Upper lobe of left lung (tissue), 6 donors: ENCODE data around the gene CD109. TPM values are rescaled to one million over a fixed set of nuclear protein-coding genes. Genes with fewer than 3 reads are reported as not detected.
A peak's percentile ranks its signal among the peaks of the same experiment; 100 is the strongest.
"Not testable (repeated sequence)": the region's sequence is repeated elsewhere in the genome, so short reads cannot be mapped to it uniquely, and the experiment has no call there.

Experiments used
- ATAC-seq, 2 donors: fragments of 200-7000 bp; cut with Tn5 transposase; one replicate each; pipeline ENCODE4 v1.9.1; 2022; ENCODE audit warnings: mild to moderate bottlenecking in 2 of 2, moderate library complexity in 2 of 2; ENCODE audit not compliant: low FRiP score in 2 of 2
- DNase-seq, 2 donors: peaks; one replicate each; pipeline ENCODE4 v3.0.0-alpha.2; 2019 to 2020
- H3K27ac ChIP-seq, 4 donors: fragments of 200-600 bp; sonication (generic); one replicate each; pipeline ENCODE4 v1.5.1; 2016 to 2019
- H3K27me3 ChIP-seq, 4 donors: fragments of 200-600 bp; sonication (generic); one replicate each; pipeline ENCODE4 v1.5.1; 2017 to 2019
- H3K36me3 ChIP-seq, 4 donors: fragments of 200-600 bp; sonication (generic); one replicate each; pipeline ENCODE4 v1.5.1; 2016 to 2019
- H3K4me1 ChIP-seq, 4 donors: fragments of 200-600 bp; sonication (generic); one replicate each; pipeline ENCODE4 v1.5.1; 2018 to 2019
- H3K4me3 ChIP-seq, 4 donors: fragments of 200-600 bp; sonication (generic); one replicate each; pipeline ENCODE4 v1.5.1; 2017 to 2019; ENCODE audit warnings: mild to moderate bottlenecking in 2 of 4, moderate library complexity in 1 of 4
- H3K9me3 ChIP-seq, 4 donors: fragments of 200-600 bp; sonication (generic); one replicate each; pipeline ENCODE4 v1.5.1; 2018 to 2019
- CTCF ChIP-seq, 6 experiments: fragments of 450-650 bp in 4 of 6; fragments of 200-600 bp in 2 of 6; sonication (generic) in 2 of 6; IDR thresholded peaks; one replicate each; pipeline ENCODE4 v1.5.1; 2016 to 2019; ENCODE audit warnings: antibody characterized with exemption in 6 of 6
- EP300 ChIP-seq, 4 donors: sonication (generic); formaldehyde crosslinking; IDR thresholded peaks; one replicate each; pipeline ENCODE4 v1.5.1; 2017; ENCODE audit warnings: antibody characterized with exemption in 4 of 4, control low read depth in 2 of 4
- POLR2A ChIP-seq, 4 donors: fragments of 450-650 bp; IDR thresholded peaks; one replicate each; pipeline ENCODE4 v1.5.1; 2016 to 2017; ENCODE audit warnings: antibody characterized with exemption in 4 of 4, mild to moderate bottlenecking in 2 of 4
- POLR2AphosphoS5 ChIP-seq, 2 donors: sonication (generic); formaldehyde crosslinking; IDR thresholded peaks; one replicate each; pipeline ENCODE4 v1.5.1; 2017; ENCODE audit warnings: antibody characterized with exemption in 2 of 2
- WGBS, 2 donors: methylation state at CpG; one replicate each; pipeline ENCODE4 v1.1.5; 2017 to 2018; 5-methylcytosine and 5-hydroxymethylcytosine counted together
- total RNA-seq, 6 donors: library from RNA; depleted of rRNA in 4 of 6; stranded (reverse); fragments of >200 nt in 4 of 6; gene quantifications; one replicate each; pipeline versions ENCODE4 v1.1.0 to v1.2.1, GENCODE V29; 2016 to 2021
- donor health status: DM: no; HTN: no; CAD: no; lungs with moderate emphysema.
- donor health status: DM: no; HTN: yes; CAD: no; lungs with severe emphysema.

CD109 gene
- total RNA-seq, 6 donors from 2014 or later, result 4.2 to 25.5 (median 21.3) TPM

- no peaks in the 10 kb centered on the region for H3K9me3 ChIP-seq
- no peak for DNase-seq
- WGBS, 2 donors, result 63 to 79% methylated on average over 8 of the region's 8 CpGs
- no peak for TF ChIP-seq EP300 (IDR thresholded peaks at IDR 0.05)
- no peak for TF ChIP-seq CTCF (IDR thresholded peaks at IDR 0.05)
- no peak for TF ChIP-seq POLR2AphosphoS5 (IDR thresholded peaks at IDR 0.05)
- TF ChIP-seq POLR2A (IDR thresholded peaks at IDR 0.05), result no peak
- H3K4me1 ChIP-seq, result no peaks in the 10 kb centered on the region
- H3K36me3 ChIP-seq, result no peaks in the 10 kb centered on the region
- no peak overlapping the region for H3K27ac ChIP-seq
- H3K27me3 ChIP-seq, result no peaks in the 10 kb centered on the region
- no peak overlapping the region for H3K4me3 ChIP-seq
- ATAC-seq, result peak in 1 of 2 donors; percentile 54
Measured at GRCh38 chr6:73671911-73672685, 23.9 kb upstream of the CD109 start.

- no peak overlapping the region for H3K4me3 ChIP-seq
- H3K27ac ChIP-seq, result no peak overlapping the region
- no peaks in the 10 kb centered on the region for H3K9me3 ChIP-seq
- no peaks in the 10 kb centered on the region for H3K4me1 ChIP-seq
- no peaks in the 10 kb centered on the region for H3K27me3 ChIP-seq
- peak; percentile 73 to 84 (median 80) for TF ChIP-seq CTCF (IDR thresholded peaks at IDR 0.05)
- TF ChIP-seq POLR2AphosphoS5 (IDR thresholded peaks at IDR 0.05), result no peak
- 47 to 48% methylated on average over 4 of the region's 4 CpGs for WGBS, 2 donors
- H3K36me3 ChIP-seq, result no peaks in the 10 kb centered on the region
- DNase-seq, result peak in 1 of 2 donors; percentile 73
- peak; percentile 85 to 96 for ATAC-seq
Measured at GRCh38 chr6:73675466-73676098, 20.4 kb upstream of the CD109 start.

GRCh38 chr6:73679009-73679408 lies 17.0 kb upstream of the CD109 start:
- no peak for DNase-seq
- Histone ChIP-seq H3K36me3 (no peaks in the 10 kb centered on the region), H3K27me3 (no peaks in the 10 kb centered on the region), H3K9me3 (no peaks in the 10 kb centered on the region), H3K4me1 (no peaks in the 10 kb centered on the region), H3K27ac (no peak overlapping the region), H3K4me3 (no peak overlapping the region)
- WGBS, 2 donors, result 66 to 68% methylated on average over 3 of the region's 3 CpGs
- ATAC-seq, result no peak
- TF ChIP-seq POLR2A (IDR thresholded peaks at IDR 0.05) (no peak), CTCF (IDR thresholded peaks at IDR 0.05) (no peak), POLR2AphosphoS5 (IDR thresholded peaks at IDR 0.05) (no peak), EP300 (IDR thresholded peaks at IDR 0.05) (no peak)

GRCh38 chr6:73679846-73680245 lies 16.2 kb upstream of the CD109 start:
- not testable (repeated sequence) for ATAC-seq, H3K4me3 ChIP-seq, H3K4me1 ChIP-seq, H3K9me3 ChIP-seq, H3K27me3 ChIP-seq, H3K27ac ChIP-seq, H3K36me3 ChIP-seq, DNase-seq
- WGBS, 2 donors, result 90 to 91% methylated on average over 5 of the region's 5 CpGs

- TF ChIP-seq EP300 (IDR thresholded peaks at IDR 0.05), result no peak
- no peak for TF ChIP-seq POLR2AphosphoS5 (IDR thresholded peaks at IDR 0.05)
- TF ChIP-seq POLR2A (IDR thresholded peaks at IDR 0.05), result no peak
- no peak for TF ChIP-seq CTCF (IDR thresholded peaks at IDR 0.05)
- Histone ChIP-seq H3K36me3 (no peaks in the 10 kb centered on the region), H3K4me1 (no peaks in the 10 kb centered on the region), H3K27me3 (no peaks in the 10 kb centered on the region), H3K4me3 (no peak overlapping the region), H3K27ac (no peak overlapping the region), H3K9me3 (no peaks in the 10 kb centered on the region)
- DNase-seq (no peak), ATAC-seq (no peak)
- 56 to 57% methylated on average over 5 of the region's 5 CpGs for whole genome bisulfite sequencing, 2 donors
Measured at GRCh38 chr6:73680289-73680918, 15.6 kb upstream of the CD109 start.

GRCh38 chr6:73683574-73683973 lies 12.4 kb upstream of the CD109 start:
- not testable (repeated sequence) for H3K27me3 ChIP-seq, H3K4me3 ChIP-seq, H3K36me3 ChIP-seq, ATAC-seq, DNase-seq, H3K27ac ChIP-seq, H3K9me3 ChIP-seq, H3K4me1 ChIP-seq
- 89 to 90% methylated on average over 2 of the region's 2 CpGs for WGBS, 2 donors
